ENCODE data around the gene CA12. TPM values are rescaled to one million over a fixed set of nuclear protein-coding genes. Genes with fewer than 3 reads are reported as not detected.

Gene CA12
- total RNA-seq, 2 donors from 2014 or later = 8.1 to 26.8 TPM

GRCh38 chr15:63337046-63337445 lies 44.6 kb downstream of the CA12 start:
- Histone ChIP-seq H3K4me1 (ENCODE audit: control insufficient read depth in 1 of 2, low read depth in 2 of 2) (no peaks in the 10 kb centered on the region), H3K27ac (no peak overlapping the region), H3K27me3 (replicated peaks; ENCODE audit: insufficient read depth) (no peaks in the 10 kb centered on the region), H3K4me3 (no peak overlapping the region), H3K36me3 (no peaks in the 10 kb centered on the region), H3K9me3 (no peaks in the 10 kb centered on the region)
- ATAC-seq (ENCODE audit: insufficient number of reproducible peaks, low FRiP score, low read depth) (no peak), DNase-seq (ENCODE audit: low spot score) (no peak)
- no peak for TF ChIP-seq CTCF (IDR thresholded peaks at IDR 0.05)

GRCh38 chr15:63335543-63336240 lies 46.0 kb downstream of the CA12 start:
- Histone ChIP-seq H3K36me3 (no peaks in the 10 kb centered on the region), H3K4me3 (no peak overlapping the region), H3K4me1 (ENCODE audit: control insufficient read depth in 1 of 2, low read depth in 2 of 2) (no peaks in the 10 kb centered on the region), H3K27ac (no peak overlapping the region), H3K27me3 (replicated peaks; ENCODE audit: insufficient read depth) (no peaks in the 10 kb centered on the region), H3K9me3 (no peaks in the 10 kb centered on the region)
- DNase-seq (ENCODE audit: low spot score) (no peak), ATAC-seq (ENCODE audit: insufficient number of reproducible peaks, low FRiP score, low read depth) (no peak)
- TF ChIP-seq CTCF (IDR thresholded peaks at IDR 0.05) = no peak

GRCh38 chr15:63334821-63335220 lies 46.8 kb downstream of the CA12 start:
- TF ChIP-seq CTCF (IDR thresholded peaks at IDR 0.05) = no peak
- no peak for ATAC-seq (ENCODE audit: insufficient number of reproducible peaks, low FRiP score, low read depth)
- no peaks in the 10 kb centered on the region for H3K27me3 ChIP-seq (replicated peaks; ENCODE audit: insufficient read depth)
- no peak overlapping the region for H3K4me3 ChIP-seq
- DNase-seq (ENCODE audit: low spot score) = no peak
- H3K27ac ChIP-seq = no peak overlapping the region
- no peaks in the 10 kb centered on the region for H3K4me1 ChIP-seq (ENCODE audit: control insufficient read depth in 1 of 2, low read depth in 2 of 2)
- H3K9me3 ChIP-seq = no peaks in the 10 kb centered on the region
- H3K36me3 ChIP-seq = no peaks in the 10 kb centered on the region

- no peak overlapping the region for H3K4me3 ChIP-seq
- ATAC-seq (ENCODE audit: insufficient number of reproducible peaks, low FRiP score, low read depth) = no peak
- no peak for TF ChIP-seq CTCF (IDR thresholded peaks at IDR 0.05)
- H3K27me3 ChIP-seq (replicated peaks; ENCODE audit: insufficient read depth) = no peaks in the 10 kb centered on the region
- no peak for DNase-seq (ENCODE audit: low spot score)
- H3K9me3 ChIP-seq = no peaks in the 10 kb centered on the region
- no peak overlapping the region for H3K27ac ChIP-seq
- no peaks in the 10 kb centered on the region for H3K36me3 ChIP-seq
- H3K4me1 ChIP-seq (ENCODE audit: control insufficient read depth in 1 of 2, low read depth in 2 of 2) = no peaks in the 10 kb centered on the region
Measured at GRCh38 chr15:63332367-63333124, 49.1 kb downstream of the CA12 start.

- Histone ChIP-seq H3K9me3 (no peaks in the 10 kb centered on the region), H3K27me3 (replicated peaks; ENCODE audit: insufficient read depth) (no peaks in the 10 kb centered on the region), H3K4me1 (ENCODE audit: control insufficient read depth in 1 of 2, low read depth in 2 of 2) (no peaks in the 10 kb centered on the region), H3K4me3 (no peak overlapping the region), H3K27ac (no peak overlapping the region), H3K36me3 (no peaks in the 10 kb centered on the region)
- no peak for DNase-seq (ENCODE audit: low spot score)
- no peak for ATAC-seq (ENCODE audit: insufficient number of reproducible peaks, low FRiP score, low read depth)
- TF ChIP-seq CTCF (IDR thresholded peaks at IDR 0.05) = no peak
Measured at GRCh38 chr15:63331456-63331855, 50.2 kb downstream of the CA12 start.

Data from thoracic aorta (tissue), 2 donors.